Nephron (organoid): Measurements from ENCODE around the gene DUSP16.

Source experiments
- H3K27ac Mint-ChIP-seq, 3 experiments: 2 replicates each; pipeline ENCODE4 v1.8.0; 2020; ENCODE audit warnings: mixed read lengths in 3 of 3, mild to moderate bottlenecking in 2 of 3, moderate library complexity in 1 of 3
- H3K27me3 Mint-ChIP-seq: 2 replicates; pipeline ENCODE4 v1.8.0; 2021; ENCODE audit warnings: low read depth, mild to moderate bottlenecking, moderate library complexity, mixed read lengths
- H3K36me3 Mint-ChIP-seq: 2 replicates; pipeline ENCODE4 v1.8.0; 2020; ENCODE audit warnings: low read depth, mixed read lengths
- H3K4me1 Mint-ChIP-seq: 2 replicates; pipeline ENCODE4 v1.8.0; 2020; ENCODE audit warnings: mixed read lengths
- H3K4me3 Mint-ChIP-seq, 3 experiments: 2 replicates each; pipeline ENCODE4 v1.8.0; 2020; ENCODE audit warnings: mild to moderate bottlenecking in 3 of 3, mixed read lengths in 3 of 3, moderate library complexity in 2 of 3
- H3K9me3 Mint-ChIP-seq: 2 replicates; pipeline ENCODE4 v1.8.0; 2020; ENCODE audit warnings: mixed read lengths
- CTCF ChIP-seq, 3 experiments: fragments of 200-600 bp; sonication (generic); IDR thresholded peaks; one replicate each; pipeline ENCODE4 v1.5.0; 2021; ENCODE audit warnings: antibody characterized with exemption in 3 of 3; ENCODE audit not compliant: unreplicated experiment in 3 of 3

The DUSP16 gene

DNA sequence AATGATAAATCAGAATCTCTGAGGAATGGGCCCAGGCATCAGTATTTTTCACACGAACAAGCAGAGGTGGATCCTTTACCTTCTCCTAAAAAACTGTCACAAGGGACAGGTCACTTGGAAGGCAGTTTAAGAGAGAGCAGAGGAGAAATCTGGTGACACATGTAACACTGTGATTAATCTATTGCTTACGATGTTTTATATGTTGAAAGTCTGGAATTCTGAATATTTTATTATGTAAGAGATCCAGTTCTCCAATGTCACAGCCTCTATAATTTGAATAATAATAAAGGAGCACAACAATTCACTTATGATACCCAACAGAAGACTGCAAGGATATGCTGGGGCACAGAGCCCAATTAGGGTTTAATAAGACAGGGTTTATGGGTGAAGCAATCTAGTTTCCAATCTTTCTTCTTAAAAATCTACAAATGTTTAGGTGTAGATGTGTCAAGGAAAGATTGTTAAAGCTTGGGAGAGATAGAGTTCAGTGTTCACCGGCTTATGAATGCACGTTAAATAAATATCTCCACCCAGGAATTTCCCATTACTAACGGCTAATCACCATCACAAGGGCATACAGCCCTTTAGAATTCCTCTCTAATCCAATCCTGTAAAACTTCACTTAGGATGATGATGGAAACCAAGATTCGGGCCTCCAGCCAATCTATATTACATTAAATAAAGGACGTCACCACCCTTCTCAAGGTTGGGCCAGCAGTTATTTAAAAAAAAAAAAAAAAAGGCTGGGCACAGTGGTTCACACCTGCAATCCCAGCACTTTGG lies 23.4 kb downstream of the DUSP16 start:
- Mint-ChIP-seq H3K4me1 (peaks cover 14% of the 10 kb centered on the region), H3K9me3 (no peaks in the 10 kb centered on the region), H3K27me3 (no peaks in the 10 kb centered on the region), H3K27ac (no peak overlapping the region), H3K36me3 (peaks cover 13% of the 10 kb centered on the region), H3K4me3 (no peak overlapping the region)
- no peak for TF ChIP-seq CTCF (IDR thresholded peaks at IDR 0.05; ENCODE audit: unreplicated experiment in 3 of 3)

GRCh38 chr12:12538535-12538934 lies 24.1 kb downstream of the DUSP16 start:
- Mint-ChIP-seq H3K27me3 (no peaks in the 10 kb centered on the region), H3K36me3 (peaks cover 13% of the 10 kb centered on the region)

DNA sequence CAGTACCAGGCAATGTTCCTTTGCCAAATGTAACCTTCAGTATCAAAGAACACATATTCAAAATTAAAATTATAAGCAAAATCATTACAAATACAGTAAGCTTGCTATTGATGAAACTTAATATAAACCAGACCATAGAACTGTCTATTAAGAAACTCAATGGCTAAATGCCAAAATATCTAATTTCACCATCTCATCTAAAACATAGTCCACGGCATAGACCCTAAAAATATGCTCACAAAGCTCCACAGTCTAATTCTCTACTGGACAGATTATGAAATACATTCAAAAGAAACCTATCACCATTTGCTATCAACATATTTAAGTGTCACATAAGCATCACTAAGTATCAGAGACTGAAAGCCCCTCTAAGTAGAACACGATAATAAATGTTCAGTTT lies 25.2 kb downstream of the DUSP16 start:
- no peak for TF ChIP-seq CTCF (IDR thresholded peaks at IDR 0.05; ENCODE audit: unreplicated experiment in 3 of 3)
- peaks cover 25% of the 10 kb centered on the region for H3K4me1 Mint-ChIP-seq
- H3K27me3 Mint-ChIP-seq: no peaks in the 10 kb centered on the region
- no peaks in the 10 kb centered on the region for H3K9me3 Mint-ChIP-seq
- H3K36me3 Mint-ChIP-seq: peaks cover 13% of the 10 kb centered on the region
- H3K27ac Mint-ChIP-seq: no peak overlapping the region
- no peak overlapping the region for H3K4me3 Mint-ChIP-seq

More at GRCh38 chr12:12538535-12538934, 24.1 kb downstream of the DUSP16 start:
- H3K27ac Mint-ChIP-seq: no peak overlapping the region
- no peaks in the 10 kb centered on the region for H3K9me3 Mint-ChIP-seq
- no peak for TF ChIP-seq CTCF (IDR thresholded peaks at IDR 0.05; ENCODE audit: unreplicated experiment in 3 of 3)
- no peak overlapping the region for H3K4me3 Mint-ChIP-seq
- H3K4me1 Mint-ChIP-seq: peaks cover 21% of the 10 kb centered on the region

DNA sequence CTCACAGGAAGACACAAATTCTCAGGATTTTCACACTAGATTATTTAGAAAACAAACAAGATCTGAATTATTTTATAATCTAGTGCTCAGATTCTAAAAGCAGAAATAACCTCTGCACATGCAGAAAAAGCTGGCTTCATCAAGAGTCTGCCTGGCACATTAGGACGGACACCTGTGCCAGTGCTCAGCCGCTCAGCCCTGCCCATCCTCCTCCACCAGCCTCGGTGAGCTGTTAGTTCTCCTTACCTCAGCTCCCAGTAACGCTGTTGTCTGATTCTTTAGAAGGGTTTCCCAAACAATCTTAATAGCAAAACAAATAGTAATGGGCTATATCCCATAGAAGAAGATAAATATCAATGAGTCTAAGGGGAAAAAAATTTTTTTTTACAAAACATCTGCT lies 27.7 kb downstream of the DUSP16 start:
- peak overlapping the region in 1 of 3 experiments; percentile 66 for H3K27ac Mint-ChIP-seq
- H3K4me3 Mint-ChIP-seq: no peak overlapping the region
- H3K27me3 Mint-ChIP-seq: no peaks in the 10 kb centered on the region
- H3K9me3 Mint-ChIP-seq: no peaks in the 10 kb centered on the region
- peaks cover under 1% of the 10 kb centered on the region for H3K36me3 Mint-ChIP-seq
- no peak for TF ChIP-seq CTCF (IDR thresholded peaks at IDR 0.05; ENCODE audit: unreplicated experiment in 3 of 3)
- peaks cover 25% of the 10 kb centered on the region for H3K4me1 Mint-ChIP-seq

DNA sequence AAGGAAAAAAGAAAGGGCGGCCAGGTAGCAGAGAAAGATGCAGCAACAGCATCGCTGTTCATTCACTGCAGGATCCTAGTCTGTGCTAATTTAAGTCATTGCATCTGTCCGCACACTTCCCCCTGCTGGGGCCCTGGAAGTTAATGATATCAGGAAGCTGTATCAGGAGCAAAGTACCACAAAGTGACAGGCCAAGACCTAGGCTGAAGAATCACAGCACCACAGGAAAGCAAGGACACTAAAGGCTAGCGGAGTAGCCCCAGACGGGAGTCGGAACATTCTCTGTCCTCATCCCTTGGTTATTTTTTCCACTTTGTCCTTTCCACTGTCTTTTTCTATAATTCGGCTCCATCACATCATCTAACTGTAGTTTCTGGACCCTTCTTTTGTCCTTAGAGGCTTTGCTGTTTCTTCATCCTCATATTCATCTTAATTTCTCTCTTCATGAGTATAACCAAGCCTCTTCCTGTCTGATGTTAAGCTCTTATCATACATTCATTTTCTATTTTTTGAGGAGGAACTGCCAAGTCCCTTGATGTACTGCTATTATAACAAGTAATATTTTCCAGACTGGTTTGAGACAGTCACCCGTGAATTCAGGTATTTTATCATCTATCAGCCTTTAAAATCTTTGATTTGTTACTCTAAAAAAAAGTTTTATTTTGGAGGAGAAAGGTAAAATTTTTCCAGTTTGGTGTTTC lies 28.3 kb downstream of the DUSP16 start:
- Mint-ChIP-seq H3K27ac (peak overlapping the region; percentile 66 to 81 (median 79)), H3K4me3 (peak overlapping the region in 1 of 3 experiments; percentile 43), H3K9me3 (no peaks in the 10 kb centered on the region), H3K36me3 (peaks cover 7% of the 10 kb centered on the region), H3K27me3 (no peaks in the 10 kb centered on the region), H3K4me1 (peaks cover 25% of the 10 kb centered on the region)
- TF ChIP-seq CTCF (IDR thresholded peaks at IDR 0.05; ENCODE audit: unreplicated experiment in 3 of 3): no peak
